Measurements from ENCODE around the gene WNT1. TPM values are rescaled to one million over a fixed set of nuclear protein-coding genes. Genes with fewer than 3 reads are reported as not detected.
A peak's percentile ranks its signal among the peaks of the same experiment; 100 is the strongest.

Gene WNT1
- total and polyA plus RNA-seq, 9 of the 15 experiments (the other 6 are each of a cell fraction or from before 2014, with no cell fraction given): not detected

DNA sequence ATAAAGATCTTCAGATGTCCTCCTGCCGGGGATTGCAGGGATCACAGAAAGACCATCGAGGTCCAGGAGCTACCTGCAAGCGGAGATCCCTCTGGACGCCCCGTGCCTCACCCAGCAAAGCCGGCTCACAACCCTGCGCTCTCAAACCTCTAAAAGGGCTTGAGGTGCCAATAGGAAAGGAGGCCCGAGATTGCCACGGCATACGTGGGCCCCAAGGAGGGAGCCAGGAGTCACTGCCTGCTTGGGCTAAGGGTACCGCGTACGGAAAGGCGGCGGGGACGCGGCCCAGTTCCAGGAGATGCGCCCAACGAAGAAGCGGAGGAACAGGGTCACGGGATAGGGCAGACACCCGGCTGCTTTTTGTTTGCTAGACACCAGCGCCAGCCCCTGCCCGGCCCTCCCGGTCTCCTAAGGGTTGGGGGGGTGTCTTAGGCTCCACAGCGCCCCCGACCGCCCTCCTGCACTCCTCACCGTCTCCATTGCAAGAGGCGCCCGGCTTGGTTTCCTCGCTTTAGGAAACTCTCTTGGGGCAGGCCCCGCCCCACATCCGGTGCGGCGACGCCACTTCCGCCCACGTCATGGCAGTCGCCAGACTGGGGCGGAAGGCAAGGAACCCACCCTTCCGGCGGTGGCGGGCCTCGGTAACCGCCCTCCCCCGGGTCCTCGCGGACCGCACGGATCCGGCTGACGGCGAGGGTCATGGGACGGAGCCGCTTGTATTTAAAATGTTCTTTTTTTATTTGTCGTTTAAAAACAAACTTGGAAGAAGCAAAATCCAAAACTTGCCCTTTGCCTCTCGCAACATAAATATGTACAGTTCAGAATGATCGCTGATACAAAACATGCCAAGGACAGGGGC is 40.4 kb downstream of the WNT1 start, which contains the start of gene PRKAG1 (continued):
- TF ChIP-seq ARID1B (IDR thresholded peaks at IDR 0.05) (peak; percentile 19; the same call in 1 of the 2 replicates), ETV6 (IDR thresholded peaks at IDR 0.05; ENCODE audit: borderline replicate concordance in 1 of 2, low read depth in 2 of 2, low read length in 1 of 2) (no peak), ETV6 (CRISPR knock-in tag; IDR thresholded peaks at IDR 0.05; ENCODE audit: borderline replicate concordance) (no peak), BRF2 (IDR thresholded peaks at IDR 0.05; ENCODE audit: borderline replicate concordance, insufficient read depth, insufficient read length) (no peak), ELF4 (CRISPR knock-in tag; IDR thresholded peaks at IDR 0.05) (peak; percentile 11; the same call in 1 of the 2 replicates), SMC3 (conservative IDR thresholded peaks at IDR 0.05; ENCODE audit: insufficient read depth, low read depth, low read length) (no peak), BRCA1 (IDR thresholded peaks at IDR 0.05) (no peak), BRCA1 (CRISPR knock-in tag; IDR thresholded peaks at IDR 0.05) (0 out of 2 replicates have a peak, but pooled peaks have one; percentile 44), TCF7L2 (IDR thresholded peaks at IDR 0.05; ENCODE audit: low read depth, low read length) (no peak), CEBPG (CRISPR knock-in tag; IDR thresholded peaks at IDR 0.05) (no peak), CEBPG (tag; conservative IDR thresholded peaks at IDR 0.05 in 1 of 2, IDR thresholded peaks at IDR 0.05 in 1 of 2) (no peak), KHSRP (IDR thresholded peaks at IDR 0.05) (no peak), KLF16 (IDR thresholded peaks at IDR 0.05) (0 out of 2 replicates have a peak, but pooled peaks have one; percentile 21), ZNF140 (CRISPR knock-in tag; IDR thresholded peaks at IDR 0.05) (no peak), KLF1 (tag; IDR thresholded peaks at IDR 0.05) (peak; percentile 93), FOXM1 (IDR thresholded peaks at IDR 0.05; ENCODE audit: low read depth) (no peak), FOXM1 (CRISPR knock-in tag; IDR thresholded peaks at IDR 0.05; ENCODE audit: low read depth) (no peak; the same call in 1 of the 2 replicates), PRPF4 (IDR thresholded peaks at IDR 0.05; ENCODE audit: insufficient read depth, low read depth, low read length, poor library complexity, severe bottlenecking) (peak; percentile 90), SMAD1 (IDR thresholded peaks at IDR 0.05; ENCODE audit: low read depth, low read length, partially characterized antibody) (peak; percentile 88), TGIF2 (CRISPR knock-in tag; IDR thresholded peaks at IDR 0.05) (no peak), SUPT5H (IDR thresholded peaks at IDR 0.05) (peak; percentile 90), TRIM24 (IDR thresholded peaks at IDR 0.05) (peak in 1 of 2 experiments; percentile 29; a peak in 1 of 4 replicates), ZNF253 (CRISPR knock-in tag; conservative IDR thresholded peaks at IDR 0.05) (no peak), PRMT5 (CRISPR knock-in tag; IDR thresholded peaks at IDR 0.05) (no peak), NCOA2 (IDR thresholded peaks at IDR 0.05; ENCODE audit: partially characterized antibody in 2 of 2) (no peak)
- TF ChIP-seq, protein P1, sequence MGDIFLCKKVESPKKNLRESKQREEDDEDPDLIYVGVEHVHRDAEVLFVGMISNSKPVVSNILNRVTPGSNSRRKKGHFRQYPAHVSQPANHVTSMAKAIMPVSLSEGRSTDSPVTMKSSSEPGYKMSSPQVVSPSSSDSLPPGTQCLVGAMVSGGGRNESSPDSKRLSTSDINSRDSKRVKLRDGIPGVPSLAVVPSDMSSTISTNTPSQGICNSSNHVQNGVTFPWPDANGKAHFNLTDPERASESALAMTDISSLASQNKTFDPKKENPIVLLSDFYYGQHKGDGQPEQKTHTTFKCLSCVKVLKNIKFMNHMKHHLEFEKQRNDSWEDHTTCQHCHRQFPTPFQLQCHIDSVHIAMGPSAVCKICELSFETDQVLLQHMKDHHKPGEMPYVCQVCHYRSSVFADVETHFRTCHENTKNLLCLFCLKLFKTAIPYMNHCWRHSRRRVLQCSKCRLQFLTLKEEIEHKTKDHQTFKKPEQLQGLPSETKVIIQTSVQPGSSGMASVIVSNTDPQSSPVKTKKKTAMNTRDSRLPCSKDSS (IDR thresholded peaks at IDR 0.05; ENCODE audit: low read depth, partially characterized antibody): no peak
- TF ChIP-seq, protein P2, sequence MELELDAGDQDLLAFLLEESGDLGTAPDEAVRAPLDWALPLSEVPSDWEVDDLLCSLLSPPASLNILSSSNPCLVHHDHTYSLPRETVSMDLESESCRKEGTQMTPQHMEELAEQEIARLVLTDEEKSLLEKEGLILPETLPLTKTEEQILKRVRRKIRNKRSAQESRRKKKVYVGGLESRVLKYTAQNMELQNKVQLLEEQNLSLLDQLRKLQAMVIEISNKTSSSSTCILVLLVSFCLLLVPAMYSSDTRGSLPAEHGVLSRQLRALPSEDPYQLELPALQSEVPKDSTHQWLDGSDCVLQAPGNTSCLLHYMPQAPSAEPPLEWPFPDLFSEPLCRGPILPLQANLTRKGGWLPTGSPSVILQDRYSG (tag; conservative IDR thresholded peaks at IDR 0.05; ENCODE audit: low read depth): peak; percentile 69; the same call in 1 of the 2 replicates

Data from K562 (cell line).